KOPT-K1 (cell line): ENCODE data around the gene PRDX2.
"Not testable (repeated sequence)": the region's sequence is repeated elsewhere in the genome, so short reads cannot be mapped to it uniquely, and the experiment has no call there.

Source experiments
- H3K27ac ChIP-seq: fragments of 200-600 bp; sonication (generic); 2 replicates; pipeline ENCODE4 v1.5.1; 2016; ENCODE audit warnings: antibody characterized with exemption, mild to moderate bottlenecking, low read depth, low read length; ENCODE audit not compliant: poor library complexity, severe bottlenecking
- H3K36me3 ChIP-seq: fragments of 200-600 bp; sonication (generic); 2 replicates; pipeline ENCODE4 v1.5.1; 2017; ENCODE audit warnings: antibody characterized with exemption, mild to moderate bottlenecking, low read length, moderate library complexity; ENCODE audit not compliant: insufficient read depth
- H3K9me3 ChIP-seq: fragments of 200-600 bp; sonication (generic); 2 replicates; pipeline ENCODE4 v1.5.1; 2017; ENCODE audit warnings: antibody characterized with exemption, low read length, mild to moderate bottlenecking; ENCODE audit not compliant: insufficient read depth, poor library complexity, severe bottlenecking

PRDX2 gene

DNA sequence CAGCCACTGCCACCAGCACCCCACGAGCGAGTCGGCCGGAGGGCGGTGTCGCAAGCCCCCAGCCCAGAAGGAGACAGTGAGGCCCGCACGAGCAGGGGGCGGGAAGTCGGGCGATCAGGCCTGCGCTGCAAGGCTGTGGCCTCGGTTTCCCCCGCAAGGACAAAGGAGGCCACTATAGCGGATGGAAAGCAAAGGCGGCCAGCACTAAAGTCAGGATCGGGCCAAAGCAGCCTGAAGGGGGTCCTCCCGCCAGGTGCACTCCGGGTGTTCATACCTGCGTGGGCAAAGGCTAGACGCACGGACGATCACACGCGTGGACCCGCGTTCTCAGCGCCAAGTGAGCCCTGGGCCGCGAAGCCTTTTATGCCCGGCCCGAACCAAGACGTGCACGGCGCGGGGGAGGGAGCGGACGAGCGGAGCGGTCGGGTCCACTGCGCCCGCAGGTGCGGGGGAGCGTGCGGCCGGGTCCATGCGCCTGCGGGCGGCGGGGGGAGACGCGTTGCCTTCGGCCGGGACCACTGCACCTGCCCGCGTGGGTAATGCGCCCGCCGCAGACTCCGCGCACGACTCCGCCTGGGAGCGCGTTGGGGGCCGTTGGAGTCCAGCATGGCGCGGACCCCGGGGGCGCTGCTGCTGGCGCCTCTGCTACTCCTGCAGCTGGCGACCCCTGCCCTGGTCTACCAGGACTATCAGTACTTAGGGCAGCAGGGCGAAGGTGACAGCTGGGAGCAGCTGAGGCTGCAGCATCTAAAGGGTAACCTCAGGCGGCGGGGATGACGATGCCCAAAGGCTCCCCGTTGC, at the start of gene PRDX2, which contains the start of gene THSD8:
TSS of gene PRDX2 (minus strand) at position 335 of the 801 bp plus-strand sequence. CDS start 539 bp downstream, outside the sequence.
TSS of gene THSD8 (plus strand) at position 604 of the 801 bp plus-strand sequence. CDS start at position 607, 3 bp downstream.
- Histone ChIP-seq H3K9me3 (no peaks in the 10 kb centered on the region), H3K27ac (peak within 1 kb of the TSS; percentile 67), H3K36me3 (peaks cover 16% of the 10 kb centered on the region)

GRCh38 chr19:12847159-12848139, 45.8 kb upstream of the PRDX2 start:
- no peak overlapping the region for H3K27ac ChIP-seq
- no peaks in the 10 kb centered on the region for H3K36me3 ChIP-seq
- H3K9me3 ChIP-seq: no peaks in the 10 kb centered on the region

GRCh38 chr19:12846613-12847012, 45.0 kb upstream of the PRDX2 start:
- H3K9me3 ChIP-seq, H3K36me3 ChIP-seq, H3K27ac ChIP-seq: not testable (repeated sequence)

- Histone ChIP-seq H3K9me3 (no peaks in the 10 kb centered on the region), H3K36me3 (no peaks in the 10 kb centered on the region), H3K27ac (no peak overlapping the region)
These were observed 42.6 kb upstream of the PRDX2 start for GRCh38 chr19:12843999-12844732.

- no peaks in the 10 kb centered on the region for H3K9me3 ChIP-seq
- H3K36me3 ChIP-seq: no peaks in the 10 kb centered on the region
- H3K27ac ChIP-seq: no peak overlapping the region
These were observed 41.7 kb upstream of the PRDX2 start for GRCh38 chr19:12843328-12843727.

DNA sequence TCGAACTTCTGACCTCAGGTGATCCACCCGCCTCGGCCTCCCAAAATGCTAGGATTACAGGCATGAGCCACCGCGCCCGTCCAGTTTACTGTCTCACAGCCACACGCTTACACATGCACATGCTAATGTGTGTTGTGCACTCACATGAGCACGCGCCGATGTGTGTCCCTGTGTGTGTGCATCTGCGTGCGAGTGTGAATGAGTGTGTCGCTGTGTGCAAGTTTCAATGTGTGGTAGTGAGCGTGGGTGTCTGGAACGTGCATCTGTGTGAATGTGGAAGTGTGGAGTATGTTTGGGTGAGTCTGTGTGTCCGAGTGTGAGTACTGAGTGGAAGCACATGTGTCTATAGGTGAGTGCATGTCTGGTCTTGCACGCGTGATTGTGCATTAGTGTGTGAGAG, 40.9 kb upstream of the PRDX2 start:
- Histone ChIP-seq H3K36me3 (no peaks in the 10 kb centered on the region), H3K27ac (no peak overlapping the region), H3K9me3 (no peaks in the 10 kb centered on the region)

- H3K36me3 ChIP-seq: no peaks in the 10 kb centered on the region
- H3K9me3 ChIP-seq: no peaks in the 10 kb centered on the region
- H3K27ac ChIP-seq: no peak overlapping the region
These were observed 39.5 kb upstream of the PRDX2 start for GRCh38 chr19:12841094-12841493.

DNA sequence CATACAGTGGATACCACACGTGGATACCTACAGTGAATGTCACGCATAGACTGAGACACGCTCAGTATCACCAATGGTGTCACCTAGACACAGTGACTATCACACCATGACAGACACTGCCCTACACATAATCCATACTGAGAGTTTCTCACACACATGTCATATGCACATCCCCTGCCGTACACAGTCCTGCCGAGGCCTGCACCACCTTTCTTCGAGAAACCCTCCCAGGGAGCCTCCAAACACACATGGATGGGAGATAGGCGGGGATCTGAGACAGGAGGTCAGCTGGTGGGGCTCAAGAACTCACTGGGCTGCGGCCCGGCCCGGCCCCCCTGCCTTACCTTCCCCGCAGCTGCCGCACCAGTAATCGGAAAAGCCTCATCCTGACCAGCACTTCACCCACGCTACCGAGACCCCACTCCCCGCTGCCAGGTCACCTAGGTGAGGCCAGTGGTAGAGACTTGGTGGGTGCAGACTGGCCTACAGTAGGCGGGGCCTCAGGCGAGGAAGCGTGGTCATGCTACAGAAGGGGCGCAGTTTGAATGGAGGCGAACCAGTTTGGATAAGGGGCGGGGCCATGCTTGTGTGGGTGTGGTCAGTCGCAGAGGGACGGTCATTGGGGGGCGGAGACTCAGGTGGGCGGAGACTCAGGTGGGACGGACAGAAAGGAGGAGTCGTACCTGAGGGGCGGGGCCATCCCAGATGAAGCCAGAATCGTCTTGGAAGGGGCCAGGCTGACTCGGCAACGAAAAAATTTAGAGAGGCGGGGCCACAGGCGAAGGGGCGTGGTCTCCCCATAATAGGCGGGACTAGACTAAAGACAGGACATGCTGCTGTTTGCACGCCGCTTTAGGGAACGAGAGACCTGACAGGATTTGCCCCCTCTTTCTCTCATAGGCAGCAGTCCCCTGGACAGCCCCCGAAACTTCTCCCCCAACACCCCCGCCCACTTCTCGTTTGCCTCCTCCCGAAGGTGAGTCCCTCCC, 38.8 kb upstream of the PRDX2 start:
- Histone ChIP-seq H3K36me3 (no peaks in the 10 kb centered on the region), H3K9me3 (no peaks in the 10 kb centered on the region), H3K27ac (no peak overlapping the region)

GRCh38 chr19:12838886-12839756, 37.5 kb upstream of the PRDX2 start:
- Histone ChIP-seq H3K9me3 (no peaks in the 10 kb centered on the region), H3K36me3 (no peaks in the 10 kb centered on the region), H3K27ac (no peak overlapping the region)

DNA sequence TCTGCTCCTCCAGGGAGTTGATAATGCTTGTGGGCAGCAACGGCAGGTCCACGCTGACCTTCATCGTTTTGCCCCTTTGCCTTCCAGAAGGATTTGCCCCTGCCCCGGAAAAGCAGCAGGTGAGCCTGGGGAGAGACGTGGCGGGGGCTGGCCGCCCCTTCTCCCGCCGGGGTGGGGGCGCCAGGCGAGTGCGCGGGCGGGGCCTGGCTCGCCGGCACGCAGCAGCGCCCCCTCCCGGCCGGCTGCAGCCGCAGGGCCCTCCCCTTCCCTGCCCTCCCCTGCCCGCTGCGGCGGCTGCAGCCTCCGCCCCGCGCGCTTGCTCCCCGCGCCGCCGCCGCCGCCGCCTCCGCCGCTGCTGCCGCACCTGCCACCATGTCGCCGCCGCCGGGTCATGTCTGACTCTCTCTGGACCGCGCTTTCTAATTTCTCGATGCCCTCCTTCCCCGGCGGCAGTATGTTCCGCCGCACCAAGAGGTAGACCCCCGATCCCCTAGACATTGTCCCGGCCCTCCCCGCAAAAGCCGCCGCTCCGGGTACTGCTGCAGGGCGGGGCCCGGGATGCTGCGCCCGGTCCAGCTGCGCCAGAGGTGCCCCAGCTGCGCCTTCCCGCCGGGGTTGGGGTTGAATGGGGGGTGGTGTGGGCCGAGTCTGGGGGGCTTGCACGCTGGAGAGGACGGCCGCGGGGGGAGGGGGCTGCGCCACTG, 36.7 kb upstream of the PRDX2 start, which contains the start of gene MAST1:
TSS of gene MAST1 (plus strand) at position 334 of the 704 bp plus-strand sequence. CDS start at position 392, 58 bp downstream.
- Histone ChIP-seq H3K27ac (no peak within 1 kb of the TSS), H3K36me3 (no peaks in the 10 kb centered on the region), H3K9me3 (no peaks in the 10 kb centered on the region)

DNA sequence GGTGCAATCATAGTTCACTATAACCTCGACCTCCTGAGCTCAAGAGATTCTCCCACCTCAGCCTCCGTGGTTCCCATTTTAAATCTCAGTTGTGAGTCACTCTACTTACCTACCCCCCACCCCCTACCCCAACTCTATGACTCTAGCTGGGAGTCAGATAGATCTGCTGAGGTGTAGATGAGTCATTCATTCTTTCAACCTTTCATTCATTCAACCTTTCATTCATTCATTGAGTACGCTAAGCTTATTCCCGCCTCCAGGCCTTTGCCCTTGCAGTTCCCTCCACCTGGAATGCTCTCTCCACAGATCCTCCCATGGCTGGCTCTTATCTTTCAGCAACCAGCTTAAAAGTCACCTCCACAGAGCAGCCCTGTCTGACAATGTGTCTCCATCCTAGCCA, 35.6 kb upstream of the PRDX2 start:
- no peaks in the 10 kb centered on the region for H3K36me3 ChIP-seq
- H3K9me3 ChIP-seq: no peaks in the 10 kb centered on the region
- no peak overlapping the region for H3K27ac ChIP-seq

GRCh38 chr19:12836529-12836863, 34.9 kb upstream of the PRDX2 start:
- H3K27ac ChIP-seq: no peak overlapping the region
- H3K9me3 ChIP-seq: no peaks in the 10 kb centered on the region
- no peaks in the 10 kb centered on the region for H3K36me3 ChIP-seq
